ENCODE measurements around the gene TMEM87A. TPM values are rescaled to one million over a fixed set of nuclear protein-coding genes. Genes with fewer than 3 reads are reported as not detected.

Gene TMEM87A
- total RNA-seq, 1 donor, result 85.8 TPM

GRCh38 chr15:42289166-42289565, 15.9 kb upstream of the TMEM87A start:
- Histone ChIP-seq H3K27me3 (ENCODE audit: insufficient read depth, low read length) (no peaks in the 10 kb centered on the region), H3K9me3 (ENCODE audit: low read depth, low read length) (no peaks in the 10 kb centered on the region), H4K20me1 (ENCODE audit: insufficient read depth, low read length) (no peaks in the 10 kb centered on the region), H3K36me3 (ENCODE audit: insufficient read depth, low read length) (peaks cover 5% of the 10 kb centered on the region), H3K4me2 (ENCODE audit: insufficient read depth, low read length) (no peak overlapping the region), H3K4me1 (ENCODE audit: insufficient read depth, low read length) (peaks cover 11% of the 10 kb centered on the region), H3K4me3 (ENCODE audit: insufficient read depth, low read length) (no peak overlapping the region), H3K27ac (ENCODE audit: low read depth, low read length) (no peak overlapping the region), H2AFZ (ENCODE audit: low read length) (no peak overlapping the region), H3K79me2 (ENCODE audit: insufficient read depth, low read length) (no peaks in the 10 kb centered on the region)
- no peak for TF ChIP-seq CTCF (IDR thresholded peaks at IDR 0.05; ENCODE audit: extremely low read depth, low read depth, low read length)
- no peak for DNase-seq (ENCODE audit: insufficient read length, low spot score, missing footprints)

- Histone ChIP-seq H3K79me2 (ENCODE audit: insufficient read depth, low read length) (no peaks in the 10 kb centered on the region), H4K20me1 (ENCODE audit: insufficient read depth, low read length) (no peaks in the 10 kb centered on the region), H2AFZ (ENCODE audit: low read length) (no peak overlapping the region), H3K9me3 (ENCODE audit: low read depth, low read length) (no peaks in the 10 kb centered on the region), H3K36me3 (ENCODE audit: insufficient read depth, low read length) (peaks cover 7% of the 10 kb centered on the region), H3K4me3 (ENCODE audit: insufficient read depth, low read length) (no peak overlapping the region), H3K4me2 (ENCODE audit: insufficient read depth, low read length) (no peak overlapping the region), H3K27ac (ENCODE audit: low read depth, low read length) (no peak overlapping the region), H3K4me1 (ENCODE audit: insufficient read depth, low read length) (peaks cover 11% of the 10 kb centered on the region), H3K27me3 (ENCODE audit: insufficient read depth, low read length) (no peaks in the 10 kb centered on the region)
- DNase-seq (ENCODE audit: insufficient read length, low spot score, missing footprints), result no peak
- no peak for TF ChIP-seq CTCF (IDR thresholded peaks at IDR 0.05; ENCODE audit: extremely low read depth, low read depth, low read length)
These were observed 14.7 kb upstream of the TMEM87A start for GRCh38 chr15:42287931-42288330.

- Histone ChIP-seq H3K79me2 (ENCODE audit: insufficient read depth, low read length) (no peaks in the 10 kb centered on the region), H2AFZ (ENCODE audit: low read length) (no peak overlapping the region), H3K4me2 (ENCODE audit: insufficient read depth, low read length) (no peak overlapping the region), H3K4me1 (ENCODE audit: insufficient read depth, low read length) (peaks cover 11% of the 10 kb centered on the region), H3K27ac (ENCODE audit: low read depth, low read length) (no peak overlapping the region), H3K4me3 (ENCODE audit: insufficient read depth, low read length) (no peak overlapping the region), H3K36me3 (ENCODE audit: insufficient read depth, low read length) (peaks cover 8% of the 10 kb centered on the region), H4K20me1 (ENCODE audit: insufficient read depth, low read length) (no peaks in the 10 kb centered on the region), H3K27me3 (ENCODE audit: insufficient read depth, low read length) (no peaks in the 10 kb centered on the region), H3K9me3 (ENCODE audit: low read depth, low read length) (no peaks in the 10 kb centered on the region)
- no peak for DNase-seq (ENCODE audit: insufficient read length, low spot score, missing footprints)
- TF ChIP-seq CTCF (IDR thresholded peaks at IDR 0.05; ENCODE audit: extremely low read depth, low read depth, low read length), result no peak
These were observed 13.3 kb upstream of the TMEM87A start for GRCh38 chr15:42286445-42287029.

GRCh38 chr15:42285034-42285433, 11.8 kb upstream of the TMEM87A start:
- peaks cover 18% of the 10 kb centered on the region for H3K36me3 ChIP-seq (ENCODE audit: insufficient read depth, low read length)
- DNase-seq (ENCODE audit: insufficient read length, low spot score, missing footprints), result no peak
- H2AFZ ChIP-seq (ENCODE audit: low read length), result no peak overlapping the region

More at GRCh38 chr15:42285034-42285433, 11.8 kb upstream of the TMEM87A start:
- TF ChIP-seq CTCF (IDR thresholded peaks at IDR 0.05; ENCODE audit: extremely low read depth, low read depth, low read length), result no peak
- H3K4me2 ChIP-seq (ENCODE audit: insufficient read depth, low read length), result no peak overlapping the region
- H3K9me3 ChIP-seq (ENCODE audit: low read depth, low read length), result no peaks in the 10 kb centered on the region
- no peaks in the 10 kb centered on the region for H3K79me2 ChIP-seq (ENCODE audit: insufficient read depth, low read length)
- H3K4me3 ChIP-seq (ENCODE audit: insufficient read depth, low read length), result no peak overlapping the region
- peaks cover 11% of the 10 kb centered on the region for H3K4me1 ChIP-seq (ENCODE audit: insufficient read depth, low read length)
- H3K27me3 ChIP-seq (ENCODE audit: insufficient read depth, low read length), result no peaks in the 10 kb centered on the region
- H3K27ac ChIP-seq (ENCODE audit: low read depth, low read length), result no peak overlapping the region
- H4K20me1 ChIP-seq (ENCODE audit: insufficient read depth, low read length), result no peaks in the 10 kb centered on the region
